ENCODE results near the gene RNF215. TPM values are rescaled to one million over a fixed set of nuclear protein-coding genes. Genes with fewer than 3 reads are reported as not detected.
"Not testable (repeated sequence)": the region's sequence is repeated elsewhere in the genome, so short reads cannot be mapped to it uniquely, and the experiment has no call there.

Gene RNF215
- total RNA-seq, 1 experiment from 2014 or later, result 15.1 TPM

GRCh38 chr22:30362651-30363281 is 24.4 kb downstream of the RNF215 start:
- DNase-seq (ENCODE audit: low read depth), result no peak

GRCh38 chr22:30361916-30362650 is 25.1 kb downstream of the RNF215 start:
- DNase-seq (ENCODE audit: low read depth), result no peak

DNA sequence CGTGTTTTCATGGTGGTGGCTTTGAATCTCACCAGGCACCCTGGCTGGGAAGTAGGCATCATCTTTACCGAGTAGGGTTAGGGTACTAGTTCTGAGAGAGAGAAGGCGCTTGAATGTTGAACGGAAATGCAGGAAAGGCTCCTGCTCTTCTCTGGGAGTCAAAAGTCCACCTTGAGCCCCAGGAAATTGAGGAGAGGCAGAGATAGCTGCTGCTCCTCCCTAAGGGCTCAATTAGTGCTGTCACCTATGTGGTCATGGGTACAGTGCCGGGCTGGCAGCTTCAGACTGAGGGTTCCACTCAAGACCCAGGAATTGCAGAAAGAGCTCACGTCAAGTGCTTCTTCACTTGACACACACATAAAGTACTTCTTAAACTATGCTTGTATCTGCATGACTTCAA is 28.7 kb downstream of the RNF215 start:
- no peak for DNase-seq (ENCODE audit: low read depth)

GRCh38 chr22:30357650-30358215 is 29.5 kb downstream of the RNF215 start:
- DNase-seq (ENCODE audit: low read depth), result no peak

- DNase-seq (ENCODE audit: low read depth), result no peak
These were observed 30.0 kb downstream of the RNF215 start for GRCh38 chr22:30357236-30357570.

- DNase-seq (ENCODE audit: low read depth), result peak; percentile 87
These were observed 30.6 kb downstream of the RNF215 start, which contains the start of the genes CCDC157 and SF3A1 for GRCh38 chr22:30356449-30357235. Gene CCDC157 (plus strand): TSS chr22:30357007. CDS start chr22:30366001, 8,994 bp downstream. Gene SF3A1 (minus strand): TSS chr22:30356894. CDS start chr22:30356792, 102 bp downstream.

DNA sequence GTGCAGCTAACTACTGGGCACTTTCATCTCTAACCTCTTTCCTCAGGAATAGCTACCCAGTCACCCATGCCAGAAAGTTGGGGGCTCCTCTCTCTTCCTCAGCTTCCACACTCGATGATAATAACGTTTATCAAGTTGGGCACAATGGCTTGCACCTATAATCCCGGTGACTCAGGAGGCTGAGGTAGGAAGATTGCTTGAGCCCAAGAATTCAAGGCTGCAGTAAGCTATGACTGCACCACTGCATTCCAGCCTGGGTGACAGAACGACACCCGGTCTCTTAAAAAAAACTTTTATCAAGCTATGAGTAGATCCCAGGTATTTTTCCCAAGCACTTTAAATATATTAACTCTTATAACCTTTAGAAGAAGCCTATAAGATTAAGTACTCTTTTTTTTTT is 32.6 kb downstream of the RNF215 start:
- DNase-seq (ENCODE audit: low read depth), result no peak

DNA sequence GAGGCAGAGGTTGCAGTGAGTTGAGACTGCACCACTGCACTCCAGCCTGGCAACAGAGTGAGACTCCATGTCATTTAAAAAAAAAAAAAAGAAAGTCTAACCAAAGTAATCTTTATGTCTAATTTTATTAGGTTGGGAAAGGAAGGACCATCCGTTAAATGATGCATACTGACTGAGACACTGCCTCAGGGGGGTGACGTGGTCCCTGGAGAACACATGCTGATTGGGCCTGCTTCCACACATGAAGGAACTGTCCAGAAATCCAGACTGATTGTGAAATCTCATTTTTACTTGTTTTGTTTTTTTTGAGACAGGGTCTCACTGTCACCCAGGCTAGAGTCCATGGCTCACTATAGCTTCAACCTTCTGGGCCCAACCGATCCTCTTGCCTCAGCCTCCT is 36.0 kb downstream of the RNF215 start:
- no peak for DNase-seq (ENCODE audit: low read depth)

DNA sequence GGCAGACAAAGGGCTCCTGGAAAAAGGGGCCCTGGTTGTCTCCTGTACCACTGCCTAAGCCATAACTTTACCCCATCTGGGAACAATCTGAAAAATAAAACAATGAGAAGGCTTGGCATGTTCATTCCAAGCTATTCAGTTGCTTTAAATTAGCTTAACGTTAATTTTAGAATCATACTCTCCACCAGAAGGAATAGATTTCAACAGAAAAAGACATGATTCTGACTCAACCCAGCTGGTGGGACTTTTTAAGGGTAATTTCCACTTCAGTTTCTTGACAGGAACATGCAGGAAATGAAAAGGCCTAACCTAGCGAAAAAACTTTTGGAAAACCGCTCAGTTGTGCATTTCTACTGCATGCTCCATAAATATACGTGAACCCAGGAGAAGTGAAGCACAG is 38.4 kb downstream of the RNF215 start:
- no peak for DNase-seq (ENCODE audit: low read depth)

DNA sequence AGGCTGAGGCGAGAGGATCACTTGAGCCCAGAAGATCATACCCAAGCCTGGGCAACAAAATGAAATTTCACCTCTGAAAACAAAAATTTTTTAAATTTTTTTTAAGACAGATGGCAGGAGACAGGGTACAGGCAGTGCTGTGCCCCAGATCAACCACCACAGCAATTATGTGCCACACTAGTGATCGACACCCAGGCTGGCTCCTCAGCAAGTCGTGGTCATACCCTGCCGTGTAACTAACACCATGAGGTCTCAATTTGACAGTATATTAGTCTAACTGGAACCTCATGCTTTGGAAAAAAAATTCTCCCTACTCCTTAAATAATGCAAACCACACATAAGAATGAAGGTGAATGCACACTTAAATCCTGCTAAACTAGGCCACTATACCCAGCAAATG is 38.8 kb downstream of the RNF215 start:
- no peak for DNase-seq (ENCODE audit: low read depth)

- DNase-seq (ENCODE audit: low read depth), result no peak
These were observed 39.8 kb downstream of the RNF215 start for GRCh38 chr22:30347255-30347892.

DNA sequence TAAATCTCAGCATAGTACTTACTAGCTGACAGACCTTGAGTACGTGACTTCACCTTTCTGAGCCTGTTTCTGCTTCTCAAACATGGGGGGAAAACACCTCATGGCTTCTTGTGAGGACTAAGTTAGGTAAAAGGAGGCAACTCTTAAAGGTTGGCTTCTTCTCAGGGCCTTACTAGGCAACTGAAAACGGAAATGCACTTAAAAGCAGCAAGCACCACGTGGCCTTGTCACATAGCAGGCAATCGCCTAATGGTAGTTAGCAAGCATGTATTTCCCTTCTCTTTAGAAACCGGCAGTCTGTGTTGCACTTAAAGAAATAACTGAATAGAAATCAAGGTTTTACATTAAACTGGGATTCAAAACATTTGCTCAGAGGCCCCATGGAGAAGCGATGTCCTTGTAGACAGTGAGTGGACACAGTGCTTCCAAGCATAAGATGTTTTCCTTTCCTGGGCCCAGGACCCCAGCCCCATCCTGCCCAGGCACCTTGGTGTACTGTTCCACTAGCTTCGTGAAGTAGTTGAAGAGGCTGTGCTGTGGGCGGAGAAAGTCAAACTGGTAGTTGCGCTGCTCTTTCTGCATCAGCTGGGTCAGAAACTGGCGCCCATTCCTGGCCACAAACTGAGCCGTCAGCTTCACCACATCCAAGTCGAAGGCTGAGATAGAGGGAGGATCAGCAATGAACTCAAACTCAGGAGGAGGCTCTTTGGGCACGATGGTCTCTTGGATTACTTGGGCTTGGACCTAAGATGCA is 42.6 kb downstream of the RNF215 start:
- no peak for DNase-seq (ENCODE audit: low read depth)

DNA sequence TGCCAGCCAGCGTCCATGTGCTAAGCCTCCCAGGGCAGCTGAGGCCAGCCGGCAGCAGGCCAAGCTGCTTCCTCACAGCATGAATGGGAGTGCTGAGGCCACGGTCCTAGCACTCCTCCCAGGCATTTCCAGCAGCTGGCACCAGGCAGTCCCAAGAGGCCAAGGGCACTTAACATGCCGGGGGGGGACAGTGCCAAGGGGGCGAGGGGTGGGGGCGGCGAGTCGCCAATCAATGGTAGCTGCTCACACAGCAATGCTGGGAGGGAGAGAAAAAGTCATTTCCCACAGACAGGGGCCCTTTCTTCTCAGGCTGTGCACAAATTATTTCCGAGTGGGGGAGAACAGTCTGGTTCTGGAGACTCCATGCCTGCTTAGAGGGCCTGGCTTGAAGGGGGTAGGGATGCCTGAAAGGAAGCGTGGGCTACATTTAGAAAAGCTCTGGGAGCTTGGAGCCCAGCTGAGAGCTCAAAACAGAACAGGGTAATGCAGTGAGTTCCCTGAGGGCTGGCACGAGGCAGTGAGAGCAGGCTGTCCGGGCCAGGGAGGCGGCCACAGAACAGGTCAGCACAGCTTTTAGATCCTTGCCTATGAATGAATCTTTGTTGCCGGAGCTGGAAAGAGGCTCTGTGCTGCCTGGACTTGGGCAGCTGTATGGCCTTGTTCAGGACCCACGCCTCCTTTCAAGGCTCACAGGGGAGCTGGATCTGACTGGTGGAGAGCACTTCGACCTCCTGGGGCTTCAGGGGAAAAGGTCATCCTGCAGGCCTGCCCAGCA is 46.1 kb downstream of the RNF215 start:
- DNase-seq (ENCODE audit: low read depth), result no peak

GRCh38 chr22:30338802-30339201 is 48.4 kb downstream of the RNF215 start:
- DNase-seq (ENCODE audit: low read depth), result no peak

DNA sequence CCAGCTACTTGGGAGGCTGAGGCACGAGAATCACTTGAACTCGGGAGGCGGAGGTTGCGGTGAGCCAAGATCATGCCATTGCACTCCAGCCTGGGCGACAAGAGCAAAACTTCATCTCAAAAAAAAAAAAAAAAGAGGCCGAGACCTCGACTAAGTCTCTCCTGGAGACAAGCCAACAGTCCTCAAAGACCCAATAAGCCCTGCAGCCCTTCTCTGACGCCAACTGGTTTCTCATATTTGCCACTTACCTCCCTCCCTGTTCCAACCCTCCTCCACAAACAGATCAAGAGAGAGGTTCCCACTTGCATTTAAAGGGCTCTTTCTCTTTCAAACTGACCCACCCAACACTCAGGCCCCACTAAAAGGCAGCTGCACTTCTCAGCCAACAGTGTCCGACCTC is 48.9 kb downstream of the RNF215 start:
- not testable (repeated sequence) for DNase-seq (ENCODE audit: low read depth)

- DNase-seq (ENCODE audit: low read depth), result no peak
These were observed 49.8 kb downstream of the RNF215 start for GRCh38 chr22:30337461-30337778.

DNA sequence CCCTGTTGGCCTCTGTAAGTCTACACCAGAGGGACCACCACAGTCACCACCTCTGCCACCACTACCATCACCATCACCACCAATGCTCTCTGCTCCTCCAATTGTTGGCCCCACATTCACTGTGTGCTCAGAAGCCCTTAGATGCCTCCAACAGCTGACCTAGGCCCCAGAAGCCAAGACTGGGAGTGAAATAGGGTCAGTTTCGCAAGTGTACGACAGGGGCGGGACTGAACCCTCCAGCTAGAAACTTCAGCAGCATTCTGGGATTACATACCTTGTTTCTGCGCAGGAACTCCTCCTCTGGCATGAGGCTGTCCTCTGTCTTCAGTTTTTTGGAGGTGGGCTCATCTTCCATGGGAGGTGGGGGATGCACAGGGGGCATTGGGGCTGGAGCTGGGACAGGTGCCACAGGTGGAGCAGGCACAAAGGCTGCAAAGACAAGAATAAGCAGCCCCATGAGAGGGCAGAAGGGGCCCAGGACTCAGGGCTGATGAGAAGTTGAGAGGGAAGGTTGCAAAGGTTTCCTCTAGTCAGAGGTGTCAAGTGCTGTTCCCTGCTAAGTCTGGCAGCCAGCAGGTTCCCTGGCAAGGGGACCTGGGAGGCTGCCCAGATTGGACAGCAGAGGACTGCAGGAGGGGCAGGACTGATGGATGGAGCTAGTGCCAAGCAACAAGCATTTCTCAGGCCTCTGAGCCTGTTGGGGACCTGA is 50.3 kb downstream of the RNF215 start:
- DNase-seq (ENCODE audit: low read depth), result no peak

DNA sequence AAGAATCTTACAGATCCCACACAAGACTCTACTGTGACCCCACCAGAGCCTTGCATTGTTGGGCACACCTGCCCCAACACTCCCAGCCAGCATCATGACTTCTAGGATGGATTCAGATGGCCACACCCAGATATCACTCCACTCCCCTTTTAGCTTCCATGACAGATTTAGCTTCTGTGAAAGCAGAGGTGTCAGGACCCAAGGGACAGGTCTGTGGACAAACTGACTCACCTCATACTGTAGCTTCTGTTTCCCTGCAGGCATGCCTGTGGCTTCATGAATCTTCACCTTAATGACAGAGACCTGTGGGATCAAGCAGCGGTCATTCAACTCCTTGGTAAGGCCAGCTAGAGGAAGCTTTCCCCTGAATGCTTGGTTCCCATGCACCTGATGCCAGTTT is 52.0 kb downstream of the RNF215 start:
- DNase-seq (ENCODE audit: low read depth), result no peak

- DNase-seq (ENCODE audit: low read depth), result no peak
These were observed 52.6 kb downstream of the RNF215 start for GRCh38 chr22:30334646-30335045.

DNA sequence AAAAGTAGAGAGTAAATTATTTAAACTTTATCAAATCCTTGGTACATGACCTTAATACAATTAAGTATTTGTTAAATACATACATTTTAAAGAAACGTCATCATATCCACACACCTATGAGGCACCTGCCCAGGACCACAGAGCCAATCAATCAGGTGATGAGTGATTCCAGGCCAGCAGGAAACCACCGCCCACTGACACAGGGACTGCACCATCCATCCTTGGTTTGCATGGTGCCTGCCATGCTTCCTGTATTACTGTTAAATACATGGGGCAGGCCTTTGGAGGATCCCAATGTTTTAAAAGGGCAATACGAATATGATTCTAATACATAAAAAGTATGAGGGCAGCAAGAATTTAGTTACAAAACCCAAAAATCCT is 53.5 kb downstream of the RNF215 start:
- no peak for DNase-seq (ENCODE audit: low read depth)
